Activated CD8-positive, alpha-beta memory T cell treated with anti-CD3 and anti-CD28 coated beads for 4 hours (primary cell): Measurements from ENCODE around the gene SMAP2.

Experiments
- DNase-seq, 2 donors: peaks; one replicate each; pipeline ENCODE4 v3.0.0-alpha.2; 2020; ENCODE audit warnings: low read depth in 2 of 2

Gene SMAP2

GRCh38 chr1:40390857-40391256 lies 17.3 kb downstream of the SMAP2 start:
- no peak for DNase-seq

DNA sequence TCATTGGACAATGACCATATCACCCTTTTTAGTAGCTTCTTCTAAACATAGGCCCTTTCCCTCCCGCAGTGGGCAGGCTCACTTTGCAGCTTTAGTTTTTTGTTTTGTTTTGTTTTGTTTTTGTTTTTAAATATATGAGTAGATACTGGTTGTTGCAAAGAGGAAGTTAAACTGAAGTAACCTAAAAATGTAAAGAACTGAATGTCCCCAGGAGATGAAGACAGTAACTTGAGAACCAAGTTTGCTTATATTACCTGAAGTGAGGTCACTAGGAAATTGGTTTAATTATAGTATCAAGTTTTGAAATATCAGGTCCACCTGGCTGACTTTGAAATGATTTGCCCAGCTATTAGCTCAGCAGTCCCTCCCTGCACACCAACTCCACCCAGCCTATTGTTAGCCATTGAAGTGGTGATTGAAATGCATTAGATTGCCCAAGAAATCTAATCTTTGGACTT lies 18.2 kb downstream of the SMAP2 start:
- DNase-seq: no peak

DNA sequence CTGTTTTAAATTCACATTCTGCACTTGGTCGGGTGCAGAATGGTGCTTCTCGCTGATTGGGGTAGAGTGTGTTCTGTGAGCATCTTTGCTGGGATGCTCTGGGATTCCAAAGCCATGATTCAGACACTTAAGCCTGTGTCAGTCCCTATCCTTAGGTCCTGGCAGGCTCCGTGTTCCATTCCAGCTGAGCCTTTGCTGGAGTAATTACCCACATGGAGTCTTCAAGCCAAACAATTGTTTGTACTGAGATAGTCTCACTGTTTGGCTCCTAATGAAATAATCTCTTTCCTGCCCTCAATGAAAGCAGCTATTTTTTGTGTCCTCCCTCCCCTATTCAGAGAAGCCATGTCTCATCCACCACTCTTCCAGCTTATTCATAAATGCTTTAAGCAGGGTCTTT lies 18.7 kb downstream of the SMAP2 start:
- no peak for DNase-seq

DNA sequence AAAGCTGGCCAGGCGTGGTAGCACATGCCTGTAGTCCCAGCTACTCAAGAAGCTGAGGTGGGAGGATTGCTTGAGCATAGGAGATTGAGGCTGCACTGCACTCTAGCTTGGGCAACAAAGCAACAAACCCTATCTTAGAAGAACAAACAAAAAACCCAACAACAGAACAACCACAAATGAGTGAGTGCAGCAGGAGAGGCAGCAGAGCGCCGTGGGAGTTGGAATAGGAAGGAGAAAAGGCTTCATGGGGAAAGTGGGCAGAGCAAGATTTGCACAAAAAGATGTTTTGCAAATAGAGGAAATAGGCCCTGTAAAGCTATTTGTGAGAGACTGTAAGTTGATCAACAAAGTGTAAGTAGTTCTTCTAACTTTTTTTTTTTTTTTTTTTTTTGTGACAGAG lies 19.6 kb downstream of the SMAP2 start:
- no peak for DNase-seq

- DNase-seq: no peak
Measured at GRCh38 chr1:40394491-40395172, 21.1 kb downstream of the SMAP2 start.

DNA sequence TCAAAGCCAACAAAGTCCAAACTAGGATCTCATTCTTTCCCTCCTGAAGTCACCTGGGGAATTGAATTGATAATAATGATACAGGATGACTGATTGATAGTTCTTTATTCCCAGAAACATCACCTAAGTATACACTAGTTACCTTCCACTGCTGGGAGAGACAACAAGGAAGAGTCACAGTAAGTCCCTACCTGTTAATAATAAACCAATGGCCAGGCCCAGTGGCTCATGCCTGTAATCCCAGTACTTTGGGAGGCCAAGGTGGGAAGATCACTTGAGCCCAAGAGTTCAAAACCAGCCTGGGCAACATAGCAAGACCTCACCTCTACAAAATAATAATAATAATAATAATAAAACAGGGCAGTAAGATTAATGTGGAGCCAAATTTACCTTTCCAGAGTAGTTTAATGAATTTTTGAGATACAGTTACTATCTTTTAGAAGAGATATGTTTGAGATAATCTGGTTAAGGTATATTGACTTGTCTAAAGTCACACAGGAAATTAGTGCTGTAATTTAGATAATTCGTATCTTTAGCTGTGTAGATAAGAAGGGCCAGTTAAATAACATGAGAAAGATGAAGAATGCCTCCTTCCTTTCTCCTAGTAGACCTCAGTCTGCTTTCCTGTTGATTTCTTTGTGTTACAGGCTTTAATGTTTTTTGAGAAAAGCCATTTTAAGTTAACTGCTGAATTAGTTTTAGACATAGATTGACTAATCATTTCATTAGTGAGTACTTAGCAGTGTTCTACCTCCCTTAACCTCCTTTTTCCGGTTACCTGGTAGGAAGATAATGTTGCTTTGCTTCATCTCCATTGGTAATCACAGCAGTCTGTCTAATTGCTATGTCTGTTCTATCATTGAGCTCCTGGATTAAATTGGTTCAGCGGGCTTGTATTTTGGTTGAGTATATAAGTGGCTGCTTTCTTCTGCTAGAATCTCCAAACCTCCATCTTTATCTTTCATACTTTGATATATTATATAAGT lies 22.0 kb downstream of the SMAP2 start:
- DNase-seq: no peak

GRCh38 chr1:40396420-40396819 lies 22.9 kb downstream of the SMAP2 start:
- no peak for DNase-seq

DNA sequence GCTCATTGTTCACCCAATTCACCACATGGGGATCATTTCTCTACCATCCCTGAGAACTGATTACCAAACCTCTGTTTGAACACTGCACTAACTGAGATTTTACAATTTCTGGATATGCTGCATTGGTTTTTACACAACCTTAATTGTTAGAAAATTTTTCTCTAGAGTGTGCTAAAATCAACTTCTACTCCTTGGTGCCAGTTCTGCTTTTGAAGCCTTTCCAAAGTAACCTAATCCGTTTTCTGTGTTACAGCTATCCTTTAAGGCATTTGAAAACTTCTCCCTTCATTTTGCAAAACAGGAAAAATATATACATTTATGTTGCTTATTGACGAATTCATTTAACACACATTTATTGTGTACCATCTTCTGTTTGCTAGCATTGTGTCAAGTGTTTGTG lies 23.7 kb downstream of the SMAP2 start:
- no peak for DNase-seq

- no peak for DNase-seq
Measured at GRCh38 chr1:40399984-40400704, 26.6 kb downstream of the SMAP2 start.

DNA sequence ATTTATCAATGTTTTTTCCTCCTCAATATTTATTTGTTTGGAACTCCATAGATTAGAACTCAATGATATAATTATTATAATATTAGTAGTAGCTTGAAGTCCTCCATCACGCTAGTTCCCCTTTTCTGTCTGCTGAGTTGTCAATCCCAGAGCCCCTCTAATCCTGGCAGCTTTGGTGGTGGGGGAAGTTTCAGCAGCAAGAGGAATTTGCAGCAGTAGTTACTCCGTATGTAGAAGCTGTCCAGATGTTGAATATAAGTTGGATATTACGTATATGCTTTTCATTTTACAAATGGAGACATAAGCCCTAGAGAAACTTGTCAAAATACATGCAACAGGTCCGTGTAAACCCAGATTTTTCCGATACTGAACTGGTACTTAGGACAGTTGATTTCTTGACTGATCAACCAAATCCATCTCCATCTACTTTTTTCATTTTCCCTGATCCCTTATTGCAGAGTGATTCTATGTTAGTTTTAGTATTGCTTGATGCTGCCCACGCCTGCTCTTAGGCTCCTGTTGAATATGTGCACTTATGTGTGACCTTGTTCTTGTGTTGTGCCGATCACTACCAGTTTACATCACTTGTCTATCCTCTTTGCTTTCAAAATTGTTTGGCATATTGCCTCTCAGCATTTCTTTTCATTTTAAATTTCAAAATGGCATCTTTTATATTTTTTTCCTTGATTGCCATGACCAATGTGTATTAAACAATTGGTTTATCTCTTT lies 28.1 kb downstream of the SMAP2 start:
- DNase-seq: no peak

- DNase-seq: no peak
Measured at GRCh38 chr1:40404670-40405462, 31.3 kb downstream of the SMAP2 start.

- no peak for DNase-seq
Measured at GRCh38 chr1:40405812-40406211, 32.3 kb downstream of the SMAP2 start.

GRCh38 chr1:40407453-40407852 lies 33.9 kb downstream of the SMAP2 start:
- DNase-seq: no peak

GRCh38 chr1:40409467-40409866 lies 35.9 kb downstream of the SMAP2 start:
- no peak for DNase-seq

GRCh38 chr1:40411294-40411693 lies 37.8 kb downstream of the SMAP2 start:
- DNase-seq: no peak

DNA sequence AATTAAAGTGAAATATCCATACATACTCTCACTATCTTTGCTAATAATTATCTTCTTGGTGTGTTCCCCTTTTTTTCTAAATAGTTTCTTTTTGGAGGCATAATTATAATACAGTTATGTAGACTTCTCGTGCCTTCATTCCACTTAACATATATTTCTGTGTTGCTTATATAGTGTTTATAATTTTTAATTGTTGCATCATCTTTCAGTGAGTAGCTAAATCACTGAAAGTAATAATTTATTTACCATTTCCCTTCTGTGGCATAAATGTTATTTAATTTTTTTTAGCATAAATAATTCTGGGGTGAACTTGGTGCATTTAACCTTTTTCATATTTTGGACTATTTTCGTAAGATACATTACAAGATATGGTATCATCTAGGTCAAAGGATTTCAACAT lies 38.3 kb downstream of the SMAP2 start:
- no peak for DNase-seq

DNA sequence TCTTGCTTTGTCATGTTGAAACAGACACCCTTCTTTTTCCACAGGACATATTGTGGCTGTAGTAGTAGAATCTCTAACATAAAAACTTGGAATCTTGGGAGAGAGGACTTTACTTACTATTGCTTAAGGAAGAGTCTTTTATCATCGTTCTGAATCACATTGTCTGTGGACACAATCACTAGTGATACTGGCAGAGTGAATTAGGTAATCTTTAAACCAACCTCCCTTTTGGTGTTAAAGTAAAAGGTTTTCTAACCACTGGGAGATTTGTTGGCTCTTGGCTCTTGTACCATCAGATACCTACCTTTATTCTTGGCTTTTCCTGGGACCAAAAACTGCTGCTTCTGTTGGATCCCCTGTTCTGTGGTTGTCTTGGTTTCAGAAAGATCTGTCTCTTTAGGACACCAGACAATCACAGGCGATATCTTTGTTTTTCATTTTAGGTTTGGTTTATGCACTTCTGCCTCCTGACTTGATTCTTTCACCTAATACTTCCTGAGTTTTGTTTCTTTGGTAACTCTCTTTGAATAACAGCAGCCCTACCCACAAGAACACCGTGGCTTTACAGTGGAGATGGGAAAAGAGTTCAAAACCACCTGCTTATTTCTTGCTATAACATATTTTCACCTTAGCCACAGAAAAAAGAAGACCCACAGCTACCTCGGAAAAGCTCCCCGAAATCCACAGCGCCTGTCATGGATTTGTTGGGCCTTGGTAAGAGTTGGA lies 40.2 kb downstream of the SMAP2 start:
- DNase-seq: no peak

GRCh38 chr1:40414331-40414730 lies 40.8 kb downstream of the SMAP2 start:
- DNase-seq: no peak

- DNase-seq: no peak
Measured at GRCh38 chr1:40416709-40417108, 43.2 kb downstream of the SMAP2 start.
